GM23338 (cell line): ENCODE results near the gene SIDT2. TPM values are rescaled to one million over a fixed set of nuclear protein-coding genes. Genes with fewer than 3 reads are reported as not detected.

Experiments used
- ATAC-seq: fragments of 200-7000 bp; cut with Tn5 transposase; 3 replicates; pipeline ENCODE4 v1.9.1; 2020
- DNase-seq: peaks from one replicate; pipeline ENCODE4 v3.0.0-alpha.2; 2015; ENCODE audit warnings: low spot score
- H2AFZ ChIP-seq: fragments of 200-600 bp; sonication (generic); 2 replicates; pipeline ENCODE4 v1.8.0; 2016; ENCODE audit warnings: antibody characterized with exemption, mild to moderate bottlenecking, moderate library complexity
- H3F3A ChIP-seq: fragments of 200-600 bp; sonication (generic); replicated peaks from 2 replicates; pipeline ENCODE4 v1.8.0; 2017; ENCODE audit warnings: antibody characterized with exemption, mixed run types, low read depth
- H3K27ac ChIP-seq: fragments of 200-600 bp; sonication (generic); 2 replicates; pipeline ENCODE4 v1.6.1; 2016; ENCODE audit warnings: low read depth
- H3K27me3 ChIP-seq: fragments of 200-600 bp; sonication (generic); 2 replicates; pipeline ENCODE4 v1.8.0; 2016; ENCODE audit warnings: mild to moderate bottlenecking, mixed run types, moderate library complexity; ENCODE audit not compliant: insufficient read depth
- H3K36me3 ChIP-seq: fragments of 200-600 bp; sonication (generic); 2 replicates; pipeline ENCODE4 v1.8.0; 2016; ENCODE audit warnings: mild to moderate bottlenecking; ENCODE audit not compliant: insufficient read depth
- H3K4me1 ChIP-seq: fragments of 200-600 bp; sonication (generic); 2 replicates; pipeline ENCODE4 v1.8.0; 2016; ENCODE audit warnings: mild to moderate bottlenecking, moderate library complexity; ENCODE audit not compliant: insufficient read depth
- H3K4me2 ChIP-seq: fragments of 200-600 bp; sonication (generic); 2 replicates; pipeline ENCODE4 v1.7.1; 2017; ENCODE audit warnings: mixed run types
- H3K4me3 ChIP-seq: fragments of 200-600 bp; sonication (generic); 2 replicates; pipeline ENCODE4 v1.6.1; 2016; ENCODE audit warnings: mixed run types
- H3K79me2 ChIP-seq: fragments of 200-600 bp; sonication (generic); replicated peaks from 2 replicates; pipeline ENCODE4 v1.8.0; 2017; ENCODE audit warnings: mild to moderate bottlenecking; ENCODE audit not compliant: insufficient read depth
- H3K9me2 ChIP-seq: fragments of 200-600 bp; sonication (generic); 2 replicates; pipeline ENCODE4 v1.8.0; 2017; ENCODE audit not compliant: insufficient read depth
- H4K20me1 ChIP-seq: fragments of 200-600 bp; sonication (generic); replicated peaks from 2 replicates; pipeline ENCODE4 v1.8.0; 2017; ENCODE audit warnings: mild to moderate bottlenecking; ENCODE audit not compliant: insufficient read depth
- H3K27ac Mint-ChIP-seq: 2 replicates; pipeline ENCODE4 v1.8.0; 2020; ENCODE audit warnings: inconsistent platforms, mild to moderate bottlenecking, moderate library complexity, mixed read lengths
- H3K27me3 Mint-ChIP-seq: 3 replicates; pipeline ENCODE4 v1.8.0; 2022; ENCODE audit warnings: low read depth, mild to moderate bottlenecking, moderate library complexity, mixed read lengths, inconsistent platforms; ENCODE audit not compliant: insufficient read depth, poor library complexity
- H3K36me3 Mint-ChIP-seq: 3 replicates; pipeline ENCODE4 v1.8.0; 2021; ENCODE audit warnings: low read depth, mild to moderate bottlenecking, inconsistent platforms, moderate library complexity, mixed read lengths
- H3K4me1 Mint-ChIP-seq: 3 replicates; pipeline ENCODE4 v1.8.0; 2020; ENCODE audit warnings: mild to moderate bottlenecking, inconsistent platforms, mixed read lengths
- H3K4me3 Mint-ChIP-seq: 3 replicates; pipeline ENCODE4 v1.8.0; 2021; ENCODE audit warnings: moderate library complexity, mild to moderate bottlenecking, inconsistent platforms, mixed read lengths
- H3K9me3 Mint-ChIP-seq: 3 replicates; pipeline ENCODE4 v1.8.0; 2020; ENCODE audit warnings: moderate library complexity, mild to moderate bottlenecking, inconsistent platforms, mixed read lengths
- CREB1 ChIP-seq: fragments of 250-450 bp; sonication (Bioruptor Pico); IDR thresholded peaks from 2 replicates; pipeline ENCODE4 v1.5.0; 2020; ENCODE audit warnings: low read depth, mild to moderate bottlenecking, moderate library complexity
- CTCF ChIP-seq, 2 experiments: fragments of 200-600 bp in 1 of 2; sonication (generic) in 1 of 2; conservative IDR thresholded peaks; 2 replicates each; pipeline versions ENCODE4 v1.5.1 to v1.6.1; 2016 to 2017; ENCODE audit warnings: antibody characterized with exemption in 2 of 2, low read depth in 2 of 2, mild to moderate bottlenecking in 2 of 2, moderate library complexity in 1 of 2
- ETS1 ChIP-seq: IDR thresholded peaks from 2 replicates; pipeline ENCODE4 v1.6.1; 2016; ENCODE audit warnings: antibody characterized with exemption
- EZH2 ChIP-seq: fragments of 200-600 bp; sonication (generic); IDR thresholded peaks from one replicate; pipeline ENCODE4 v1.8.0; 2017; ENCODE audit warnings: antibody characterized with exemption, mild to moderate bottlenecking, low read depth; ENCODE audit not compliant: unreplicated experiment
- EZH2phosphoT487 ChIP-seq: fragments of 200-600 bp; sonication (generic); IDR thresholded peaks from one replicate; pipeline ENCODE4 v1.8.1; 2018; ENCODE audit warnings: antibody characterized with exemption; ENCODE audit not compliant: unreplicated experiment
- JUNB ChIP-seq: IDR thresholded peaks from one replicate; pipeline ENCODE4 v1.6.1; 2016; ENCODE audit warnings: antibody characterized with exemption; ENCODE audit not compliant: unreplicated experiment
- NANOG ChIP-seq: IDR thresholded peaks from 2 replicates; pipeline ENCODE4 v1.6.1; 2016; ENCODE audit warnings: antibody characterized with exemption, borderline replicate concordance
- POLR2AphosphoS5 ChIP-seq: IDR thresholded peaks from 2 replicates; pipeline ENCODE4 v1.6.1; 2016; ENCODE audit warnings: antibody characterized with exemption, low read depth
- REST ChIP-seq: IDR thresholded peaks from one replicate; pipeline ENCODE4 v1.6.1; 2018; ENCODE audit warnings: antibody characterized with exemption; ENCODE audit not compliant: unreplicated experiment
- STAT1 ChIP-seq: IDR thresholded peaks from one replicate; pipeline ENCODE4 v1.6.1; 2016; ENCODE audit warnings: antibody characterized with exemption; ENCODE audit not compliant: unreplicated experiment
- ZNF114 ChIP-seq: fragments of 250-450 bp; sonication (Bioruptor Pico); IDR thresholded peaks from 2 replicates; pipeline ENCODE4 v1.5.0; 2020; ENCODE audit warnings: mild to moderate bottlenecking, moderate library complexity
- ZNF331 ChIP-seq: fragments of 250-450 bp; sonication (Bioruptor Pico); IDR thresholded peaks from 2 replicates; pipeline ENCODE4 v1.5.0; 2020; ENCODE audit warnings: low read depth, mild to moderate bottlenecking, moderate library complexity
- ZNF462 ChIP-seq: fragments of 250-450 bp; sonication (Bioruptor Pico); IDR thresholded peaks from 2 replicates; pipeline ENCODE4 v1.5.0; 2020; ENCODE audit warnings: mild to moderate bottlenecking, moderate library complexity
- polyA plus RNA-seq: library from polyadenylated mRNA; unstranded; fragments of >200 nt; fragmentation: Nextera tagmentation; extraction: Ambion mirVana; gene quantifications from 2 replicates; pipeline ENCODE4 v1.2.1, GENCODE V29; 2016
- total RNA-seq: library from RNA; depleted of rRNA; stranded (reverse); fragments of >200 nt; shearing (Covaris generic); gene quantifications from 2 replicates; pipeline ENCODE4 v1.2.3, GENCODE V29; 2014

The SIDT2 gene
- total and polyA plus RNA-seq, 2 experiments from 2014 or later: 7.5 to 12.1 TPM

- no peak overlapping the region for H3K4me2 ChIP-seq
- Mint-ChIP-seq H3K36me3 (peaks cover 77% of the 10 kb centered on the region), H3K4me1 (peaks cover 5% of the 10 kb centered on the region; the same call in 2 of the 3 replicates), H3K4me3 (no peak overlapping the region), H3K27ac (no peak overlapping the region), H3K9me3 (no peaks in the 10 kb centered on the region), H3K27me3 (no peaks in the 10 kb centered on the region)
- peaks cover 27% of the 10 kb centered on the region for H3K36me3 ChIP-seq
- H4K20me1 ChIP-seq: peaks cover 88% of the 10 kb centered on the region
- DNase-seq (no peak), ATAC-seq (no peak)
- H3K4me3 ChIP-seq: no peak overlapping the region
- H3K9me2 ChIP-seq: no peaks in the 10 kb centered on the region
- no peak overlapping the region for H2AFZ ChIP-seq
- TF ChIP-seq ZNF462 (CRISPR knock-in tag): no peak
- no peak for TF ChIP-seq CTCF (conservative IDR thresholded peaks at IDR 0.05; ENCODE audit: low read depth in 2 of 2)
- TF ChIP-seq EZH2: no peak
- TF ChIP-seq STAT1: no peak
- no peak for TF ChIP-seq ZNF331 (CRISPR knock-in tag)
- TF ChIP-seq JUNB: no peak
- TF ChIP-seq ETS1: no peak
- no peak for TF ChIP-seq ZNF114 (CRISPR knock-in tag)
- TF ChIP-seq REST: no peak
- TF ChIP-seq EZH2phosphoT487: no peak
- no peak for TF ChIP-seq POLR2AphosphoS5
- TF ChIP-seq NANOG: no peak
- no peak for TF ChIP-seq CREB1 (CRISPR knock-in tag)
- peaks cover 100% of the 10 kb centered on the region for H3K79me2 ChIP-seq
- H3K27me3 ChIP-seq: no peaks in the 10 kb centered on the region
- H3K4me1 ChIP-seq: peaks cover 4% of the 10 kb centered on the region
- peaks cover 7% of the 10 kb centered on the region; the same call in 1 of the 2 replicates for H3F3A ChIP-seq
- H3K27ac ChIP-seq: no peak overlapping the region
Measured at GRCh38 chr11:117152066-117152465, 26.5 kb upstream of the SIDT2 start.
